RCC 7860 (cell line): ENCODE results near the gene ANK3.

Source experiments
- DNase-seq: peaks from one replicate; pipeline ENCODE4 v3.0.0-alpha.2; 2015; ENCODE audit warnings: low spot score
- FAIRE-seq: peaks from 2 replicates; lab custom pipeline; 2012; peaks lifted over from hg19 to GRCh38; lab: Jason Lieb, UNC

The ANK3 gene

DNA sequence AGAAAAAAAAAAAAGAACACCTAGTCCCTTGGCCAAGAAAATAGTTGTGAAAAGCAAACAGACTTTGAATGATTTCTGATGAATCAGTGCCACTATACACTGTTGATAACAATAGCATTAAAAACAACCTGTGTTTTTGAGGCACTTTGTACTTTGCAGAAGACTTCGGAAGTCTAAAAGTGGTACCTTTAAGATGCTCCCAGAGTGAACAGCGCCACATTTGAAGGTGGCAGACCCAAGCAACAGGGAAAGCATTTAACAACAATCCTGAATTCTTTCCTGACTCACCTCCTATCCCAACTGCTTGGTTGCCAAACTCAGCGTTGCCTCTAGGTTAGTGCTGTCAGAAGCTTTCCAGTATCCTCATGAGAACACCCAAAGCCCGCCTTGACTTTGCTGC is 380.9 kb downstream of the ANK3 start:
- FAIRE-seq = no peak
- no peak for DNase-seq

DNA sequence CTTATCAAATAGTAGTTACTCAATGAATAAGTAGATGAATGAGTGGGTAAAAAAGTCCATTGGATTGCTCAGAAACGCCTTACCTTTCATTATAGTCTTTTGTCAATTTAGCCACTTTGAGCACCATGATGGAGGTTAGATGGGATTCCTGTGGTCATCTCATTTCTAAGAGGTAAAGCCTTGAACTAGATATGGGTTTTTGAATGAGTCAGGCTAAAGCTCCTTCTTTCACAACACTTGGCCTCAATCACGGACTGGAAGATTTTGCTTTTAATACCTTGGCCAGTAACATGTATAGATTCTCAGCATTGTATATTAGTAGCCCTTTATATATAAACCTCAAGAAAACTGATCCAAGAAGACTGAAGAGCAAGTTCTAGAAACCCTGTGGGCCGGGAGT is 383.6 kb downstream of the ANK3 start:
- FAIRE-seq (no peak), DNase-seq (no peak)

DNA sequence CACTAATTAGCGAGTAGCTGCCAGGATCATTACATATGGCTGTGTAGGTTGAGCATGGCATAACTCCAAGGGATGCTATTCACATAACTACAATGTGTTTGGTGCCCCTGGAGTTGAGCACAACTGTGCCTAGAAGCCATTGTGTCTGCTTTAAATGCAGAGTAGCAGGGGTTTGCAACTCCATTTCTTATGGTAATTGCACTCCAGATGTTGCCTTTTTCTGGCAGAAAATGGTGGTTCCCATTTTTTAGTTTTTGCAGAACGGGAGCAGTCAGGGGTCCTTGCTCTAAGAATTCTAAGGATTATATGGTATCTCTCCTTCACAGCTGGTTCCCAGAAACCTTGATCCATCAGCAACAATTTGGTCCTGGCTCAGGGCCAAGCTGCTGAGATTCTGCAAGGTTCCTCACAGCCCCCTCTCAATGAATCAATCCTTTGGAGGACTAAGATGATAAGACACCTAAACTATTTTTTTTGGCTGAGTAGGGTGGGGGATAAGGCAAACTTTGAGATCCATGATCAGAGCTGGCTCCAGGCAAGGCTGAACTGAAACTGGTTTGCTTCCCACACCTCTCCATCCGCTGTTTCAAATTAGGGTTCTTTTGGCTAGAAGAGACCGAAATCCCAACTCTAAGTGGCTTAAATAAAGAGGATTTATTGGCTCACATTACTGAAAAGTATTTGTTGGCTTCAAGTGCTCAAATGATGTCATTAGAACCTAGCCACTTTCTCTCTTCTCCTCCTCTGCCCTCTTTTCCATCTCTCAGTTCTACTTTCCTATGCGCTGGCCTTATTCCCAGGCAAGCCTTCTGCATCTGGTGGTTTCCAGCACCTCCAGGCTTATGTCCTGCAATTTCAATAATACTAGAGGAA is 385.8 kb downstream of the ANK3 start:
- DNase-seq = no peak
- no peak for FAIRE-seq

DNA sequence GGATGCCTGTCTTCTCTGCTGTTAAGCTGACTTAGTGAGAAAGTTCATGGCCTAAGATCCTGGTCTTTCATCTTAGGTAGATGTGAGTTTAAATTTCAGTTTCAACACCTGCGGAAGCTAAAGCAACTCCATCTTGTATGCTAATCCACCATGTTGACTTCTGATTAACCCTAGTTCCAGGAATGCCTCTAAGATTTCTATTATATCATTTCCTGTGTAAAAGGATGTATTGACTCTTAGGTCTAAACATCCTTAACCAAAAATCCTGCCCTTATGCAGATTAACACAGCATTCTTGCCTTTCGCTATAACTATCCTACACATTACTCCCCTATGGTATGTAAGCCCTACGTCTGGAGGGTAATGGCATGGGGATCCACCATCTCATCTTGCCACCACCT is 388.9 kb downstream of the ANK3 start:
- DNase-seq = no peak
- FAIRE-seq = no peak

DNA sequence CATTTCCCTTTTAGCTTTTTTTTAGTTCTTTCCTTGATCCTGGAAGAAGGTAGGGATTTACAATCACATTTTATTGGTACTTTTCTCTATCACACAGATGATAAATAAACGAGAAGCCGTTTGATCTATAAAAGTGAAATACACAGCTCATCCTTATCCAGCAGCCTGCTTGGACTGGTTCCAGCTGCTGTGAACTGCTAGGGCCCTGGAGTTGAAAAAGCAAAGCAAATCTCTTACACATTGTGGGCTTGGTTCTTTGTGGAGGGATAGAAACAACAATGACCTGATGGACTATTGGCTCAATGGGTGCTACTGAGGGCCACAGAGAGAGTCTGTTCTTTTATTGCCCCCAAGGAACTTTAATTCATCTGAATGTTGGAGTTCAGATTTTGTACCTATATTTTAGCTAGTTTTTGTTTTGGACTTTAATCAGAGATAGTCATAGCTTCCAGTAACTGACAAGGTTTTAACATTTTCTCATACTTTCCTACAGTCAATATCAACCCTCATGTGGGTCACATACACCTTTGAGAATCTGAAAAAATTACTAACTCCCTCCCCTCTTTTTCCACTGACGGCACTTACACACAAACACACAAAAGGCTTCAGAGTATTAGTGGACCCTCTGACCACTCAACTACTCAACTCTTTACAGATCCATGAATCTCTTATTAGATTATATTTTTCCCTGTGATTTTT is 391.7 kb downstream of the ANK3 start:
- no peak for FAIRE-seq
- DNase-seq = no peak

DNA sequence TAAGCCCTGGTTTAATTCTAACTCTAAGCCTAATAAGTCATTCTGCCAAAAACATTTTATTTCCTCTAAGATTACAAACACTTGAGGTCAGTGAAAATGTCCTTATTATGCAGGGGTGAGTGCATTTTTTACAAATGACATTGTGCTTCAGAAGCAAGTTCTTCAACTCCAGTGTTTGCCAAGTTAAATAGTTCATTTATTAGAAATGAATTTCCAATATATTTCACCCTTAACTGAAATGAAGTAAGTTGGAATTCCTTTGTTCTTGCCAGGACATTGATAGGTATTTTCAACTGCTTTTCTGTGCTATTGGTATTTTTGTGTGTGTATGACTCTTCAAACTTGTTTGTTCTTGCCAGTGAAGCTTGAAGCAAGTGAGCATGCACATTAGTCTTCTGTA is 393.8 kb downstream of the ANK3 start:
- FAIRE-seq = no peak

DNA sequence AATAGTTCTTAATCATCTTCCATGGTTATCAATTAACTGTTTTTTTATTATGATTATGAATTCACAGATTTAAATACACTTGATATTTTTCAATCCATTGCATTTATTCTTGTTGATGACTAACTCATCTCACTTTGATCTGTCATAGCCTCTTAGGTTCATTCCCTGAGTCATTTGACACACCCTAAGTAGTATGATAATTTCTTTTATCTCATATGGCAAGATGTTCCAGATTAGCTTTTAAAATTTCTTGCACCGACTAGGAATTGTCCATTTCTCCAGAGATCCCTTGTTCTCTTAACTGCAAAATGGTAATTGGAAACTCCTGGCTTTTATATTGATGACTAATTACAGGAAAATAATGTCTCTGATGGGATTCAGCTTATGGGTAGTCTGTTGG is 395.7 kb downstream of the ANK3 start:
- no peak for DNase-seq
- no peak for FAIRE-seq

More for the DNA sequence above, 393.8 kb downstream of the ANK3 start:
- DNase-seq = no peak

DNA sequence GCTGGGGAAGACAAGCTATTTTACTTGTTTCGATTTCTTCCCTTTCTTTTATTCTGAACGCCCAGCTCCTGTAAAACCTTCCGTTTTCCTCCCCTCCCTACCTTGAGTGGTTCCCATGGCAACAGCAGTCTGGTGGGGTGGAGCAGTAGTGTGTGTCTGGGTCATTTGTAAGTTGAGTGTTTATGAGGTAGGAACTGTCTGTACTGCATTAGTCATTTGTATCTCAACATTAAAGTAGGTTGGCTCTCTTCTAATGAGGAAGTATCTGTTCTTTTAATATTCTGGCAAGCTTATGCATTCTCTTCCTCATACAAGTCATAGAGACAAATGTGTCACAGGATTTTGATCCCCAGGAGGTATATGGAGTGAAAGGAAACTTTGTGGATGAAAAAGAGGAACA is 398.0 kb downstream of the ANK3 start:
- FAIRE-seq = no peak
- DNase-seq = peak; percentile 35

DNA sequence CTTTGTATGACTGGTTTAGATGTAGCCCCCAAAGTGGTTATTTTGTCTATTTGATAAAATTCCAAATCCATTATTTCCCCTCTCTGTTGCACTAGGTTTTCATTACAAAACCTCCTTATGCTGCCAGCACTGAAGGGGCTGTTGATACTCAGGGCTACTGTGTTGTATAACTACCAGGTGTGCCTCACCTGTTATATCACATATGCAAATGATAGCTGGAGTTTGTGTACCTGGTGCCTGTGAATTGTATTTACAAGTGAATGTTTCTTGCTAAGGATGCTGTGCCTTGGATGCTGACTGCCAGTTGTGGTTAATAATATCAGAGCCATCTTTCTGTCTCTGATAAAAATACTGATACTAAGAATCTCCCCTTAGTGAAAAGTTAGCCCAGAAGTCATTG is 398.6 kb downstream of the ANK3 start:
- no peak for DNase-seq
- no peak for FAIRE-seq

DNA sequence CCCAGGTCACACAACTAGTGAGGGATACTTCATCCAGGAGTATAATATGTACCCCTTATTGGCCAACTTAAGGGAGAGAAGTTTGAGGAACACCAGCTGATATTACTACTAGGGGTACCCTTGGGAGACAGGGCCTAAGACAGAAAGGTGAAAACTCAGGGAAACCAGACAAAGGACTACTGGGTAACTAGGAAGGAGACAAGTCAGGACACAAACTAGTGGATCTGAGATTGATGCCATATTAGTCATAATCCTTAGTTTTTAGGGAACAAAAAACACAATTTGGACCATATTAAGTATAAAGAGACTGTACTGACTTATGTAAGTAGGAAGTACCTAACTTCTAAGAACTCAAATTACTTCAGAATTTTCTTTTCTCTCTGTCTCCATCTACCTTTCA is 404.0 kb downstream of the ANK3 start:
- DNase-seq (no peak), FAIRE-seq (no peak)

DNA sequence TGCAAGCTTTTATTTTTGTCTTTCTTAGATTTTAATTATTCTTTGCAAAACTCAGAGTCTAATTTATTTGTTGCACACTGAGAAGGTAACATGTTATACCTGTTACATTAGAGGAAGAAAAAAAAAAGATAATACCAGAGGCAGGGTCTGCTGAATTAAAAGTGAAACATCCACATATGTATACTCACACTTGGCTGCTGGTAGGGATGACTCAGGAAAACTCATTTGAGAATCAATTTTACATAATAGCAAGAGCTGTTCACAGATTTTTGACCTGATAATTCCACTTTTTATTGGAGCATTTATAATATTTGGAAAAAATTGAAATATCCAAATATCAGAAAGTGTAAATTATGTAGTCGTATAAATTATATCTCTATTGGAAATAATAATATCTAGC is 405.3 kb downstream of the ANK3 start:
- no peak for DNase-seq
- FAIRE-seq = no peak

DNA sequence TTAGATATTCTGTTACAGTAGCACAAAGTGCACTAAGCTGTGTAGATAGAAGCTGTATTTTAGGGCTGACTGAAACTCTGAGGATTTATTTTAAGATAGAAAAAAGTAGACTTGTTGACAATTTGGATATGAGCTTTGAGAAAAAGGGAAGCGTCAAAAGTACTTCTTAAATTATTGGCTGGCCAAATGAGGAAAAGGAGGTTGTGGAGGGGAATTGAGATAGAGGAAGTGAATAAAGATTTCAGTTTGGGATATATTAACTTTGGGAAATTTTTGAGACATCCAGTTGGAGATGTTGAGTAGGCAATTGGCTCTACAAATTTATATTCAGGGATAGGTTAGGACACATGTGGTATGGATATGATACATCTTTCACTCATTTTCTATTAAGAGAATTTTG is 409.3 kb downstream of the ANK3 start:
- FAIRE-seq = no peak

DNA sequence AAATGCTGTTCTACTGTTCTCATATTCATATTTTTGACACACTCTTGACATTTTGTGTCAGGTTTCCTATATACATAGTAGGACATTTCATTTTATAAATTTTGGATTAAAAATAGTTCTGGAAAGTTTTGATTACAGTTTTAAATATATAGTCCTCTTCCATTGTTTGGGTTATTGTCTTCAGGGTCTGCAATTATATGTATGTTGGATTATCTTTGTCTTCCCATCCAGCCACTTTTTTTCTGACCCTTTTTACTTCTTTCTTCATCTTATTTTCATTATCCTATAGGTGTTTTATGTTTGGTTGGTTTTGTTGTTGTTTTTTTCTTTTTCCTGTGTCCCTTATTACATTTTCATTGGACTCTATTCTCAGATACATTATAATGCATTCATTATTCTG is 412.2 kb downstream of the ANK3 start:
- FAIRE-seq (no peak), DNase-seq (no peak)

More for the DNA sequence above, 409.3 kb downstream of the ANK3 start:
- DNase-seq = no peak

DNA sequence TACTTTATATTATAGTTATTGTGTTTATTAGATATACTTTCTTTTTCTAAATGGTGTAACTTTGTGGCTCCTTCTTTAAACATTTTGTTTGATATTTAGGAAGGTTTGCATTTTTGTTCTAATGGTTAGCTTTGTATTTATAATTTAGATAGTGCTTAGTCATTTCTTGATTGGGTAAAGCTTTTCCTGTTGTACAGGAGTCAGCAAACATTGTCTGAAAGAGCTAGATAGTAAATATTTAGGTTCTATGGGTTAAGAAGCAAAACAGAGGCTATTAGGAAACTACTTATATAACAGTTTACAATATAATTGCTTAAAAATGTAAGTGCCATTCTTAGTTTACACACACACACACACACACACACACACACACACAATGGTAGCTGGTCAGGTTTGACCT is 412.8 kb downstream of the ANK3 start:
- DNase-seq (no peak), FAIRE-seq (no peak)
